ENCODE data around the gene DEK. TPM values are rescaled to one million over a fixed set of nuclear protein-coding genes. Genes with fewer than 3 reads are reported as not detected.
"Not testable (repeated sequence)": the region's sequence is repeated elsewhere in the genome, so short reads cannot be mapped to it uniquely, and the experiment has no call there.

The DEK gene
- total RNA-seq, 2 donors from 2014 or later: 70.5 to 73.1 TPM

DNA sequence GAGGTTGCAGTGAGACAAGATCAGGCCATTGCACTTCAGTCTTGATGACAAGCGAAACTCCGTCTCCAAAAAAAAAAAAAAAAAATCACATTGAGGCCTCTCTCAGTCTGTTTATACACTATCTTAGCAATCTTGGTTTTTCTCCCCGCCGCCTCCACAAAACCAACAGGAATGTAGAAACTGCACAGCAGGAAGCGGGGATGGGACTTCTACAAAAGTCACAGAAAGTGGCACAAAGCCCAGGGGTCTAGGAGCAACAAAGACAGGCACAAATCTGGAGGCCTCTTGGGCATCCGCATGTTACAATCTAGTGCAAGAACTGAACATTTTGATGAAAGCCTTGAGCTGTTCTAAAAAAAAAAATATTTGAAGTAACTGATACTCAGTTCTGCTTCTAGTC is 60.5 kb downstream of the DEK start:
- peaks cover 3% of the 10 kb centered on the region for H3K36me3 Mint-ChIP-seq (ENCODE audit: low read depth)
- no peak for DNase-seq
- H3K27me3 Mint-ChIP-seq: no peaks in the 10 kb centered on the region
- H3K27ac Mint-ChIP-seq: no peak overlapping the region
- no peak for ATAC-seq
- peaks cover 4% of the 10 kb centered on the region for H3K4me1 Mint-ChIP-seq
- H3K9me3 ChIP-seq (ENCODE audit: control insufficient read depth, low read length, poor library complexity, severe bottlenecking): no peaks in the 10 kb centered on the region
- H3K4me3 Mint-ChIP-seq: no peak overlapping the region

DNA sequence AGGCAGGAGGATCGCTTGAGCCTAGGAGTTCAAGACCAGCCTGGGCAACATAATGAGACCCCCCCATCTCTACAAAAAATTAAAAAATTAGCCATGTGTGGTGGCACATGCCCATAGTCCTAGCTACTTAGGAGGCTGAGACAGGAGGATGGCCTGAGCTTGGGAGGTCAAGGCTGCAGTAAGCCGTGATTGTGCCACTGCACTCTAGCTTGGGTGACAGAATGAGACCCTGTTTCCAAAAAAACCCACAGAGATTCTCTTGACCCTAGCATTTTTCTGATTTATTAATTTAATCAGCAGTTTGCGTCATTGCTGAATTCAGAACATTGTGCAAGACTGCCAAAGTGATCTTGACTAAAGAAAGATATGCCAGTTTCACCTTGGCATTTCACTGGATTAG is 72.3 kb downstream of the DEK start:
- DNase-seq (no peak), ATAC-seq (no peak)
- H3K9me3 ChIP-seq (ENCODE audit: control insufficient read depth, low read length, poor library complexity, severe bottlenecking): no peaks in the 10 kb centered on the region
- peaks cover 2% of the 10 kb centered on the region for H3K4me1 Mint-ChIP-seq
- no peak overlapping the region for H3K27ac Mint-ChIP-seq
- no peaks in the 10 kb centered on the region for H3K27me3 Mint-ChIP-seq
- H3K36me3 Mint-ChIP-seq (ENCODE audit: low read depth): peaks cover 5% of the 10 kb centered on the region
- no peak overlapping the region for H3K4me3 Mint-ChIP-seq

DNA sequence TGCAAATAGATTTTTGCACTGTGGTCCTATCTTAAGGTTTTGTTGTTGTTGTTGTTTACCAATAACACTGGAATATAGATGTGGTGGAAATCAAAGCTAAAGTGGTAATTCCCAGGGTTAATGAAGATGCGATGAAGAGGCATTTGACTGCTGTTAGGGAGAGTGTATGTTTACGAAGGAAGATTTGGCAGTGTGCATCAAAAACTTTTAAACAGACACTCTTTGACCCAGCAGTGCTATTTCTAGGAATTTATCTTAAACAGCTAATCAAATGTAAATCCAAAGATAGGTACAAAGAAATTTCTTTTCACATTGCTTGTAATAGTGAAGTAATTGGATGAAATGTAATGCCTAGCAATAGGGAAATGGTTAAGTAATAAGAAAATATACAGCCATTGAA is 75.1 kb downstream of the DEK start:
- Mint-ChIP-seq H3K27me3 (no peaks in the 10 kb centered on the region), H3K36me3 (ENCODE audit: low read depth) (no peaks in the 10 kb centered on the region), H3K4me3 (no peak overlapping the region), H3K27ac (no peak overlapping the region), H3K4me1 (no peaks in the 10 kb centered on the region)
- no peaks in the 10 kb centered on the region for H3K9me3 ChIP-seq (ENCODE audit: control insufficient read depth, low read length, poor library complexity, severe bottlenecking)
- ATAC-seq (no peak), DNase-seq (no peak)

DNA sequence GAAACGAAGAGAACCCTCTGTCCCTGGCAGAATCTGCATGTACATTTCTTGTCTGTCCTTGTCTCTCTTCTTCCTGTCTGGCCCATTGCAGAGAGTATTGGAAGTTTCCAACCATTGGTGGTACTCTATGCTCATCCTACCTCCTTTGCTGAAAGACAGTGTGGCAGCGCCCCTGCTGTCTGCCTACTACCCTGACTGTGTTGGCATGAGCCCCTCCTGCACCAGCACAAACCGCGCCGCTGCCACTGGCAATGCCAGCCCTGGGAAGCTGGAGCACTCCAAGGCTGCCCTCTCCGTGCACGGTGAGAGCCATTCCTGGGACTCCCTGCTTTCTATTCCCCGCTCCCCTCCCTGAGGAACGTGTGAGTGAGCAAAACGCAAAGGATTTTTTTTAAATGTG is 76.6 kb downstream of the DEK start:
- Mint-ChIP-seq H3K4me1 (no peaks in the 10 kb centered on the region), H3K27ac (no peak overlapping the region), H3K36me3 (ENCODE audit: low read depth) (no peaks in the 10 kb centered on the region), H3K4me3 (no peak overlapping the region), H3K27me3 (no peaks in the 10 kb centered on the region)
- DNase-seq (no peak), ATAC-seq (no peak)
- no peaks in the 10 kb centered on the region for H3K9me3 ChIP-seq (ENCODE audit: control insufficient read depth, low read length, poor library complexity, severe bottlenecking)

DNA sequence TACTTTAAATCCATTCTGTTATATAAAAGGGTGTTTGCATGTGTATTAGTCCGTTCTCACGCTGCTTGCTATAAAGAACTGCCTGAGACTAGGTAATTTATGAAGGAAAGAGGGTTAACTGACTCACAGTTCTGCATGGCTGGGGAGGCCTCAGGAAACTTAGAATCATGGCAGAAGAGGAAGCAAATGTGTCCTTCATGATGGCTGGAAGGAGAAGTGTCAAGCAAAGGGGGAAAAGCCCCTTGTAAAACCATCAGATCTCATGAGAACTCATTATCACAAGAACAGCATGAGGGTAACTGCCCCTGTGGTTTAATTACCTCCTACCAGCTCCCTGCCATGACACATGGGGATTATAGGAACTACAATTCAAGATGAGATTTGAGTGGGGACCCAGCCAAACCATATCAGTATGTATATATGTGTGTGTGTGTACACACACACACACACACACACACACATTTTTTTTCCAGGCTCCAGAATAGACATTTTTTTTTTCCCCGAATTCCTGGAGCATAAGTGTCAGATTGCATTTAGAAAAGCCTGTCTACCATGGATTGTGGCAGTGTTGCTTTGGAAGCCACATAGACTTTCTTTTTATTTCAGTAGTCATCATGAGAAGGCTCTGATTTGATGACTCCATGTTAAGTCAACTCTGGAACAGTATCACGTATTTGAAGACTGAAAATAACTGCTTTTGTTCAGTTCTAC is 77.6 kb downstream of the DEK start:
- no peak overlapping the region for H3K27ac Mint-ChIP-seq
- DNase-seq: no peak
- H3K27me3 Mint-ChIP-seq: no peaks in the 10 kb centered on the region
- no peaks in the 10 kb centered on the region for H3K4me1 Mint-ChIP-seq
- H3K4me3 Mint-ChIP-seq: no peak overlapping the region
- ATAC-seq: no peak
- H3K36me3 Mint-ChIP-seq (ENCODE audit: low read depth): no peaks in the 10 kb centered on the region
- no peaks in the 10 kb centered on the region for H3K9me3 ChIP-seq (ENCODE audit: control insufficient read depth, low read length, poor library complexity, severe bottlenecking)

DNA sequence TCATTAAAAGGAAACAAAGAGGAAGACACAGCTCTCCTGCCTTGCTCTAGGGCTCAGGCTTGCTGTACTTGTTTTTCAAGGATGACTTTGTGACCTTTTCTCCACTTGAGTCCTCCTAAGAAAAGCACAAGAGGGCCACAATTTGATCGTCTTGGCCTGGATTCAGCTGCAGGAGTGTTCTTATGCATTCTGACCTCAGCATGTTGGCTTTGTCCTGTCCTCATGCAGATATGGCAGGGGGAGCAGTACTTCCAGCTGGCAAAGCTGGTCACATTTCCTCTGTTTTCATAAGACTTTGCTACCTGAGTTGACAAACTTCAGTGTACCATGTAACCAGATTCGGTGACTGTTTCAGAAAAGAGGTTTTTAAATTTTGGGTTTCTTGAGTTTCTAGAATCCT is 78.3 kb downstream of the DEK start:
- Mint-ChIP-seq H3K36me3 (ENCODE audit: low read depth) (no peaks in the 10 kb centered on the region), H3K27ac (no peak overlapping the region), H3K4me1 (no peaks in the 10 kb centered on the region), H3K27me3 (no peaks in the 10 kb centered on the region), H3K4me3 (no peak overlapping the region)
- ATAC-seq (no peak), DNase-seq (no peak)
- H3K9me3 ChIP-seq (ENCODE audit: control insufficient read depth, low read length, poor library complexity, severe bottlenecking): no peaks in the 10 kb centered on the region

DNA sequence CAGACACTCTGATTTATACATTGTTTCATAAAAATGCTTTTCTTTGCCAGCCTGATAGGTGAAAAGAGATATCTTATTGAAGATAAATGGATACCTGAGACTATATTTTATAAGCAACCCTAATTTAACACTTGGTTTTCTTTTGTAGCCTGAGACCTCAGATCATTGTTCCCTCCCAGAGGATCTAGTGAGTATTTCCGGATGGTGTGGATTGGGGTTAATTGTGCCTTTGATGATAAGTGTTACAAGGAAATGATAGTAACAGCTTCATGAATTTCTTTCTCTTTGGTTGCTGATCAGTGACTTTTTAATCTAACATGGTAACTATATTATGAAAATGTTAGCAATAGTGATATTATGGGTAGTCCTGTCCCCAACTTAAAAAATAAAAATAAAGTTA is 78.7 kb downstream of the DEK start:
- H3K4me1 Mint-ChIP-seq: no peaks in the 10 kb centered on the region
- H3K4me3 Mint-ChIP-seq: no peak overlapping the region
- H3K9me3 ChIP-seq (ENCODE audit: control insufficient read depth, low read length, poor library complexity, severe bottlenecking): no peaks in the 10 kb centered on the region
- H3K27me3 Mint-ChIP-seq: no peaks in the 10 kb centered on the region
- H3K27ac Mint-ChIP-seq: no peak overlapping the region
- ATAC-seq: no peak
- DNase-seq: no peak
- no peaks in the 10 kb centered on the region for H3K36me3 Mint-ChIP-seq (ENCODE audit: low read depth)

DNA sequence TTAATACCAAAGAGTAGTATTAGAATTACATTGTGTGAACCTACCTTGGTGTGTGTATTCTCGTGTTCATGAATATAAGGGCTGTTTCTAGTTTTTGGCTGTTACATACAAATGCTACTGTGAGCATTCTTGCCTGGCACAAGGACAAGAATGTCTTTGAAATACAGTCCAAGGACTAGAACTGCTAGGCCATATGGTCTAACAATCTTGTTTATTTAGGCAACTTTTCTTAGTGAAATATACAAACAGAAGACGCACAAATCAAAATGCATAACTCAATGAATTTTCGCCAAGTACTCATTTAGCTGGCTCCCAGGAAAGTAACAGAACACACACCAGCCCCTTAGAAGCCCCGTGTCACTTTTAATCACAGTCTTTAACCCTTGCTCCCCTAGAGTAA is 80.6 kb downstream of the DEK start:
- Mint-ChIP-seq H3K4me3 (no peak overlapping the region), H3K27ac (no peak overlapping the region), H3K36me3 (ENCODE audit: low read depth) (peaks cover 4% of the 10 kb centered on the region), H3K4me1 (peaks cover 3% of the 10 kb centered on the region), H3K27me3 (no peaks in the 10 kb centered on the region)
- no peak for ATAC-seq
- no peak for DNase-seq
- H3K9me3 ChIP-seq (ENCODE audit: control insufficient read depth, low read length, poor library complexity, severe bottlenecking): no peaks in the 10 kb centered on the region

DNA sequence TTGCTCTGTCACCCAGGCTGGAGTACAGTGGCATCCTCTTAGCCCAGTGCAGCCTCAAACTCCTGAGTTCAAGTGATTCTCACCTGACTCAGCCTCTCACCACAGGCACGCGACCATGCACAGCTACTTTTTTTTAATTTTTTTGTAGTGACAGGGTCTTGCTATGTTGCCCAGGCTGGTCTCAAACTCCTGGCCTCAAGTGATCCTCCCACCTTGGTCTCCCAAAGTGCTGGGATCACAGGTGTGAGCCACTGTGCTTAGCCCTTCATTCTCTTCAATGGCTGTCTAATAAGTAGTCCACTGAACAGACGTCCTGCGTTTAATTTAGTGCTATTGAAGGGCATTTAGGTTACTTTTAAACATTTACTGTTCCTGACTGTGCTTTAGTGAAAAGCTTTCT is 81.8 kb downstream of the DEK start:
- Mint-ChIP-seq H3K36me3 (ENCODE audit: low read depth) (peaks cover 5% of the 10 kb centered on the region), H3K4me1 (peaks cover 4% of the 10 kb centered on the region)

DNA sequence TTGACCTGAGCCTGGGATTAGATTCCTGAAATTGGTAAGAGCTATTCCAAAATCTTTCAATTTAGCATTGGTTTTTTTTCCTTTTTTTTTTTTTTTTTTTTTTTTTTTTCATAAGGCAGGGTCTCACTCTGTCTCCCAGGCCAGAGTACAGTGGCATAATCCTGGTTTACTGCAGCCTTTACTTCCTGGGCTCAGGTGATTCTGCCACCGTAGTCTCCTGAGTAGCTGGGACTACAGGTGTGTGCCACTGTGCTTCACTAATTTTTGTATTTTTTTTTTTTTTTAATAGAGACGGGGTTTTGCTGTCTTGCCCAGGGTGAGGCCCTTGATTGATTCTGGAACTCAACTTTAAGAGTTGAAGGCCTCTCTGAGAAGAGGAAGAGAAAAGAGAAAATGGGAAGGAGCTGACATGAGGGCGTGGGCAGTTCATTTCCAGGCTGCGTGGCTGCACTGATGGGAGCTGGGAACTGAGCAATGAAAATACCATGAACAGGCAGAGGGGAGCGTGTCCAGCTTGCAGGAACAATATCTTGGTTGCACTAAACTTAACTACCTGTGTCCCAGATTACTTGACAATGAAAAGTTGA is 84.5 kb downstream of the DEK start:
- peaks cover 4% of the 10 kb centered on the region for H3K4me1 Mint-ChIP-seq
- H3K9me3 ChIP-seq (ENCODE audit: control insufficient read depth, low read length, poor library complexity, severe bottlenecking): no peaks in the 10 kb centered on the region
- peaks cover 10% of the 10 kb centered on the region for H3K36me3 Mint-ChIP-seq (ENCODE audit: low read depth)
- no peak overlapping the region for H3K4me3 Mint-ChIP-seq
- ATAC-seq (no peak), DNase-seq (no peak)
- no peaks in the 10 kb centered on the region for H3K27me3 Mint-ChIP-seq
- no peak overlapping the region for H3K27ac Mint-ChIP-seq

More for the DNA sequence above, 81.8 kb downstream of the DEK start:
- no peak for DNase-seq
- H3K27ac Mint-ChIP-seq: no peak overlapping the region
- ATAC-seq: no peak
- no peaks in the 10 kb centered on the region for H3K9me3 ChIP-seq (ENCODE audit: control insufficient read depth, low read length, poor library complexity, severe bottlenecking)
- no peaks in the 10 kb centered on the region for H3K27me3 Mint-ChIP-seq
- H3K4me3 Mint-ChIP-seq: no peak overlapping the region

DNA sequence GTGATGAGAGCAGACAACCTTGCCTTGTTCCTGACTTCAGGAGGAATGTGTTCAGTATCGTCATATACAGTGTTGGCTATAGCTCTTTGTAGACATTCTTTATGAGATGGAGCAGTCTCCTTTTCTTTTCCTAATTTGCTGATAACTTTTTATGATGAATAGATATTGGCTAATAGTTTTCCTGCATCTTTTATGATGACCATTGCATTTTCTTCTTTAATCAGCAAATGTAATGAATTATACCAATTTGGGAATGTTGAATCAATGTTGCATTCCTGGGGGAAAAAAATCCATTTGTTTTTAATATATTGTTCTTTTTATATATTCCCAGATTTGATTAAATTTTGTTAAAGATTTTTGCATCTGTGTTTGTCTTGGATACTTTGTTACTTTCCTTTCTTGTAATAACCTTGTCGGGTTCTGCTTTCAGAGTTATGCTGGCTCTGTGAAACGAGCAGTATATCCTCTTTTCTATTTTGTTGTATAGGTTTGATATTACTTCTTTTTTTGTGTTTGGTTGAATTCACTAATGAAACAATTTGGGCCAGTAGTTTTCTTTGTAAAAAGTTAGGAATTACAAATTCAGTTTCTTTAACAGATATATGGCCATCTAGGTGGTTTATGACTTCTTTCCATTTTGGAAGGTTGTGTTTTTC is 85.2 kb downstream of the DEK start:
- Mint-ChIP-seq H3K27ac (no peak overlapping the region), H3K36me3 (ENCODE audit: low read depth) (peaks cover 10% of the 10 kb centered on the region)
- no peaks in the 10 kb centered on the region for H3K9me3 ChIP-seq (ENCODE audit: control insufficient read depth, low read length, poor library complexity, severe bottlenecking)

DNA sequence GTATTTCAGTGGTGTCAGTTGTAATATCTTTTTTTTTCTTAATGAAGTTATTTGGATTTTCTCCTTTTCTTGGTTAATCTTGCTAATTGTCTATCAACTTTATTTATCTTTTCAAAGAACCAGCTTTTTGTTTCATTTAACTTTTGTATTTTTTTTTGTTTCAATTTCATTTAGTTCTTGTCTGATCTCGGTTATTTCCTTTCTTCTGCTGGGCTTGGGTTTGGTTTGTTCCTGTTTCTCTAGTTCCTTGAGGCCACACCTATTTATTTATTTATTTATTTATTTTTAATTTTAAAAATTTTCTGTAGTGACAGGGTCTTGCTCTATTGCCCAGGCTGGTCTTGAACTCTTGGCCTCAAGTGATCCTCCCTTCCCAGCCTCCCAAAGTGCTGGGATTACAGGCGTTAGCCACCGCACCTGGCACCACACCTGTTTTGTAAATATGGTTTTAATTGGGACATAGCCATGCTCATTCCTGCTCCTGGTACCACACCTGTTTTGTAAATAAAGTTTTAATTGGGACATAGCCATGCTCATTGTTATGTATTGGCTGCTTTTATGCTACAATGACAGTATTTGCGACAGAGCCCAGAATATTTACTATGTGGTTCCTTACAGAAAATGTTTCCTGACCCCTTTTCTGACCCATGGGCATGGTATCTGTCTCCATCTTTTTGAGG is 86.9 kb downstream of the DEK start:
- Mint-ChIP-seq H3K4me1 (peaks cover 4% of the 10 kb centered on the region), H3K4me3 (no peak overlapping the region), H3K27me3 (no peaks in the 10 kb centered on the region), H3K27ac (no peak overlapping the region), H3K36me3 (ENCODE audit: low read depth) (peaks cover 10% of the 10 kb centered on the region)
- DNase-seq (no peak), ATAC-seq (no peak)
- H3K9me3 ChIP-seq (ENCODE audit: control insufficient read depth, low read length, poor library complexity, severe bottlenecking): no peaks in the 10 kb centered on the region

More for the DNA sequence above, 85.2 kb downstream of the DEK start:
- Mint-ChIP-seq H3K4me3 (no peak overlapping the region), H3K27me3 (no peaks in the 10 kb centered on the region), H3K4me1 (peaks cover 4% of the 10 kb centered on the region)
- ATAC-seq (no peak), DNase-seq (no peak)

DNA sequence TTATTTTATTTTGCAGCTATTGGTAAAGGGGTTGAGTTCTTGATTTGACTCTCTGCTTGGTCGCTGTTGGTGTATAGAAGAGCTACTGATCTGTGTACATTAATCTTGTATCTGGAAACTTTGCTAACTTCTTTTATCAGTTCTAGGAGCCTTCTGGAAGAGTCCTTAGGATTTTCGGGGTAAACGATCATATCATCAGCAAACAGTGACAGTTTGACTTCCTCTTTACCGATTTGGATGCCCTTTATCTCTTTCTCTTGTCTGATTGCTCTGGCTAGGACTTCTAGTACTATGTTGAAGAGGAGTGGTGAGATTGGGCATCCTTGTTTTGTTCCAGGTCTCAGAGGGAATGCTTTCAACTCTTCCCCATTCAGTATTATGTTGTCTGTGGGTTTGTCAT is 88.1 kb downstream of the DEK start:
- H3K27ac Mint-ChIP-seq; H3K4me1 Mint-ChIP-seq; ATAC-seq; H3K9me3 ChIP-seq (ENCODE audit: control insufficient read depth, low read length, poor library complexity, severe bottlenecking); H3K4me3 Mint-ChIP-seq; DNase-seq; H3K27me3 Mint-ChIP-seq: not testable (repeated sequence)
- peaks cover 12% of the 10 kb centered on the region for H3K36me3 Mint-ChIP-seq (ENCODE audit: low read depth)
